PC-3 (cell line): ENCODE results near the gene DCUN1D5.

Experiments
- CTCF ChIP-seq: fragments of 300-600 bp; sonication (generic); conservative IDR thresholded peaks from 2 replicates; pipeline ENCODE4 v1.5.1; 2017; ENCODE audit warnings: antibody characterized with exemption, low read depth, mild to moderate bottlenecking, low read length
- EZH2 ChIP-seq: fragments of 300-600 bp; sonication (generic); IDR thresholded peaks from one replicate; pipeline ENCODE4 v1.6.1; 2017; ENCODE audit warnings: antibody characterized with exemption, mild to moderate bottlenecking, low read length; ENCODE audit not compliant: unreplicated experiment

GRCh38 chr11:103035216-103035615 is 56.7 kb downstream of the DCUN1D5 start:
- TF ChIP-seq CTCF = no peak
- no peak for TF ChIP-seq EZH2
